Astrocyte (in vitro differentiated cells and primary cell): ENCODE data around the gene HYLS1. TPM values are rescaled to one million over a fixed set of nuclear protein-coding genes. Genes with fewer than 3 reads are reported as not detected.

Experiments
- DNase-seq: peaks from one replicate; pipeline ENCODE4 v3.0.0-alpha.2; 2010; ENCODE audit warnings: low read depth
- FAIRE-seq: peaks from 2 replicates; lab custom pipeline; 2011; peaks lifted over from hg19 to GRCh38; lab: Jason Lieb, UNC
- H2AFZ ChIP-seq: 2 replicates; pipeline ENCODE4 v1.6.0; 2012; ENCODE audit warnings: low read depth, low read length, inconsistent platforms
- H3K27ac ChIP-seq: 2 replicates; pipeline ENCODE4 v1.5.1; 2011; ENCODE audit warnings: low read depth, low read length, inconsistent platforms
- H3K27me3 ChIP-seq: 2 replicates; pipeline ENCODE4 v1.6.0; 2011; ENCODE audit warnings: low read length, inconsistent platforms; ENCODE audit not compliant: insufficient read depth
- H3K36me3 ChIP-seq: 2 replicates; pipeline ENCODE4 v1.5.1; 2011; ENCODE audit warnings: low read length, inconsistent platforms; ENCODE audit not compliant: insufficient read depth
- H3K4me1 ChIP-seq: 2 replicates; pipeline ENCODE4 v1.5.1; 2011; ENCODE audit warnings: low read length, inconsistent platforms; ENCODE audit not compliant: insufficient read depth
- H3K4me2 ChIP-seq: 2 replicates; pipeline ENCODE4 v1.6.0; 2012; ENCODE audit warnings: low read length, inconsistent platforms
- H3K4me3 ChIP-seq: 2 replicates; pipeline ENCODE4 v1.5.1; 2011; ENCODE audit warnings: low read depth, mild to moderate bottlenecking, low read length, inconsistent platforms; ENCODE audit not compliant: insufficient read depth
- H3K79me2 ChIP-seq: 2 replicates; pipeline ENCODE4 v1.6.0; 2012; ENCODE audit warnings: mild to moderate bottlenecking, low read length, inconsistent platforms; ENCODE audit not compliant: insufficient read depth
- H3K9ac ChIP-seq: 2 replicates; pipeline ENCODE4 v1.6.0; 2012; ENCODE audit warnings: mild to moderate bottlenecking, low read length, inconsistent platforms
- H3K9me3 ChIP-seq: 2 replicates; pipeline ENCODE4 v1.5.1; 2012; ENCODE audit warnings: low read depth, mild to moderate bottlenecking, low read length, inconsistent platforms; ENCODE audit not compliant: insufficient read depth
- H4K20me1 ChIP-seq: 2 replicates; pipeline ENCODE4 v1.6.0; 2012; ENCODE audit warnings: low read length, inconsistent platforms; ENCODE audit not compliant: insufficient read depth
- H3K27ac Mint-ChIP-seq: one replicate; pipeline ENCODE4 v1.8.0; 2021; ENCODE audit warnings: mild to moderate bottlenecking, mixed read lengths; ENCODE audit not compliant: unreplicated experiment
- H3K27me3 Mint-ChIP-seq: one replicate; pipeline ENCODE4 v1.8.0; 2021; ENCODE audit warnings: low read depth, mixed read lengths; ENCODE audit not compliant: unreplicated experiment
- H3K36me3 Mint-ChIP-seq: one replicate; pipeline ENCODE4 v1.8.0; 2021; ENCODE audit warnings: low read depth, mixed read lengths; ENCODE audit not compliant: unreplicated experiment
- H3K4me1 Mint-ChIP-seq: one replicate; pipeline ENCODE4 v1.8.0; 2021; ENCODE audit warnings: low read depth, mixed read lengths; ENCODE audit not compliant: unreplicated experiment
- H3K4me3 Mint-ChIP-seq: one replicate; pipeline ENCODE4 v1.8.0; 2021; ENCODE audit warnings: mild to moderate bottlenecking, moderate library complexity, mixed read lengths; ENCODE audit not compliant: unreplicated experiment
- H3K9me3 Mint-ChIP-seq: one replicate; pipeline ENCODE4 v1.8.0; 2021; ENCODE audit warnings: mild to moderate bottlenecking, mixed read lengths; ENCODE audit not compliant: unreplicated experiment
- CTCF ChIP-seq: IDR thresholded peaks from 2 replicates; pipeline ENCODE4 v1.5.1; 2011; ENCODE audit warnings: low read depth, mild to moderate bottlenecking, inconsistent platforms, low read length, moderate library complexity; ENCODE audit not compliant: insufficient read depth
- EZH2 ChIP-seq: IDR thresholded peaks from 2 replicates; pipeline ENCODE4 v1.6.1; 2012; ENCODE audit warnings: mild to moderate bottlenecking, low read length, inconsistent platforms; ENCODE audit not compliant: insufficient read depth
- total RNA-seq: library from RNA; stranded (reverse); gene quantifications from 2 replicates; pipeline ENCODE4 v1.2.1, GENCODE V29; 2021

HYLS1 gene
- total RNA-seq, 1 donor from 2014 or later = 3.2 TPM

GRCh38 chr11:125941267-125941618, 53.8 kb downstream of the HYLS1 start:
- Mint-ChIP-seq H3K4me3 (no peak overlapping the region), H3K9me3 (no peaks in the 10 kb centered on the region), H3K27me3 (peaks cover 21% of the 10 kb centered on the region), H3K36me3 (no peaks in the 10 kb centered on the region), H3K4me1 (no peaks in the 10 kb centered on the region), H3K27ac (no peak overlapping the region)
- FAIRE-seq (no peak), DNase-seq (no peak)
- Histone ChIP-seq H3K27ac (no peak overlapping the region), H3K79me2 (no peaks in the 10 kb centered on the region), H3K27me3 (peaks cover 2% of the 10 kb centered on the region), H3K4me1 (no peaks in the 10 kb centered on the region), H3K4me2 (no peak overlapping the region), H2AFZ (no peak overlapping the region), H3K9ac (no peak overlapping the region), H4K20me1 (no peaks in the 10 kb centered on the region), H3K36me3 (no peaks in the 10 kb centered on the region), H3K9me3 (no peaks in the 10 kb centered on the region), H3K4me3 (no peak overlapping the region)
- TF ChIP-seq CTCF = no peak
- TF ChIP-seq EZH2 = no peak

GRCh38 chr11:125941619-125942611, 54.4 kb downstream of the HYLS1 start:
- H3K79me2 ChIP-seq = no peaks in the 10 kb centered on the region
- H4K20me1 ChIP-seq = no peaks in the 10 kb centered on the region
- FAIRE-seq (no peak), DNase-seq (no peak)
- H3K9ac ChIP-seq = no peak overlapping the region
- no peaks in the 10 kb centered on the region for H3K9me3 ChIP-seq
- H3K4me3 Mint-ChIP-seq = no peak overlapping the region
- H3K27ac ChIP-seq = no peak overlapping the region
- no peak overlapping the region for H2AFZ ChIP-seq
- no peaks in the 10 kb centered on the region for H3K4me1 ChIP-seq
- no peak overlapping the region for H3K4me2 ChIP-seq
- H3K36me3 Mint-ChIP-seq = no peaks in the 10 kb centered on the region
- no peaks in the 10 kb centered on the region for H3K9me3 Mint-ChIP-seq
- peaks cover 21% of the 10 kb centered on the region for H3K27me3 Mint-ChIP-seq
- peaks cover 2% of the 10 kb centered on the region for H3K27me3 ChIP-seq
- no peaks in the 10 kb centered on the region for H3K36me3 ChIP-seq
- TF ChIP-seq EZH2 = no peak
- peak; percentile 55 for TF ChIP-seq CTCF
- no peak overlapping the region for H3K27ac Mint-ChIP-seq
- H3K4me1 Mint-ChIP-seq = no peaks in the 10 kb centered on the region
- no peak overlapping the region for H3K4me3 ChIP-seq

- H3K36me3 ChIP-seq = no peaks in the 10 kb centered on the region
- H3K27me3 ChIP-seq = peaks cover 2% of the 10 kb centered on the region
- no peaks in the 10 kb centered on the region for H4K20me1 ChIP-seq
- no peak overlapping the region for H3K4me3 ChIP-seq
- Mint-ChIP-seq H3K4me1 (no peaks in the 10 kb centered on the region), H3K4me3 (no peak overlapping the region), H3K27ac (no peak overlapping the region), H3K36me3 (no peaks in the 10 kb centered on the region), H3K27me3 (peaks cover 21% of the 10 kb centered on the region), H3K9me3 (no peaks in the 10 kb centered on the region)
- H3K27ac ChIP-seq = no peak overlapping the region
- H3K9me3 ChIP-seq = no peaks in the 10 kb centered on the region
- no peak overlapping the region for H3K4me2 ChIP-seq
- DNase-seq (no peak), FAIRE-seq (no peak)
- no peak overlapping the region for H2AFZ ChIP-seq
- H3K79me2 ChIP-seq = no peaks in the 10 kb centered on the region
- no peak for TF ChIP-seq EZH2
- no peak for TF ChIP-seq CTCF
- no peak overlapping the region for H3K9ac ChIP-seq
- no peaks in the 10 kb centered on the region for H3K4me1 ChIP-seq
Observed at GRCh38 chr11:125942771-125943428, 55.4 kb downstream of the HYLS1 start.
